HepG2 (cell line): ENCODE results near the gene SECISBP2L. TPM values are rescaled to one million over a fixed set of nuclear protein-coding genes. Genes with fewer than 3 reads are reported as not detected.

Source experiments
- ATAC-seq: fragments of 200-7000 bp; cut with Tn5 transposase; 3 replicates; pipeline ENCODE4 v1.9.1; 2020; ENCODE audit warnings: mild to moderate bottlenecking, moderate library complexity
- BruUV-seq: library from RNA; stranded (reverse); fragments of 400-500 nt; replicated peaks from 2 replicates; lab custom pipeline; 2021; lab: Mats Ljungman, UMichigan
- CTCF ChIA-PET: fragments of 300-600 bp; formaldehyde crosslinking; extraction: SDS; loops from one replicate; lab custom pipeline; 2021; ENCODE audit warnings: low total read pairs, inconsistent platforms, low intra/inter-chr PET ratio; lab: Yijun Ruan, JAX
- POLR2A ChIA-PET: fragments of 350-600 bp; sonication (Branson Sonifier 250); formaldehyde crosslinking; loops from one replicate; lab custom pipeline; 2020; ENCODE audit warnings: antibody characterized with exemption, inconsistent platforms; lab: Yijun Ruan, JAX
- DNase-seq: peaks from one replicate; pipeline ENCODE4 v3.0.0-alpha.2; 2015; ENCODE audit warnings: low spot score
- FAIRE-seq: peaks from 3 replicates; lab custom pipeline; 2011; peaks lifted over from hg19 to GRCh38; lab: Jason Lieb, UNC
- H2AFZ ChIP-seq: one replicate; pipeline ENCODE4 v1.6.1; 2011; ENCODE audit warnings: low read length, inconsistent platforms
- H3K27ac ChIP-seq: fragments of 300-600 bp; 3 replicates; pipeline ENCODE4 v1.8.0; 2011; ENCODE audit warnings: mixed run types, mild to moderate bottlenecking, mixed read lengths, low read length, inconsistent platforms; ENCODE audit not compliant: insufficient read depth; ENCODE audit errors: extremely low read length
- H3K27me3 ChIP-seq, 2 experiments: fragments of 200-600 bp in 1 of 2; 2 replicates in 1 of 2; 3 replicates in 1 of 2; pipeline versions ENCODE4 v1.6.0 to v1.8.0; 2011; ENCODE audit warnings: low read length in 2 of 2, mild to moderate bottlenecking in 2 of 2, moderate library complexity in 2 of 2, inconsistent platforms in 1 of 2; ENCODE audit not compliant: insufficient read depth in 2 of 2, control insufficient read depth in 1 of 2
- H3K36me3 ChIP-seq, 2 experiments: fragments of 200-600 bp in 1 of 2; replicated peaks in 1 of 2; 2 replicates in 1 of 2; 3 replicates in 1 of 2; pipeline versions ENCODE4 v1.5.1 to v1.8.0; 2011; ENCODE audit warnings: low read length in 2 of 2, inconsistent platforms in 1 of 2; ENCODE audit not compliant: insufficient read depth in 2 of 2, control insufficient read depth in 1 of 2
- H3K4me1 ChIP-seq: 2 replicates; pipeline ENCODE4 v1.5.1; 2012; ENCODE audit warnings: low read length, inconsistent platforms; ENCODE audit not compliant: insufficient read depth
- H3K4me2 ChIP-seq: 2 replicates; pipeline ENCODE4 v1.6.0; 2011; ENCODE audit warnings: low read depth, low read length, inconsistent platforms
- H3K4me3 ChIP-seq, 3 experiments: fragments of 200-600 bp in 1 of 3; sonication (generic), shearing (Covaris generic) in 1 of 3; replicated peaks in 1 of 3; 2 replicates each; pipeline ENCODE4 v1.5.1; 2011 to 2016; ENCODE audit warnings: low read length in 3 of 3, inconsistent platforms in 2 of 3, low read depth in 2 of 3, mild to moderate bottlenecking in 2 of 3, control low read depth in 1 of 3, mixed read lengths in 1 of 3; ENCODE audit not compliant: insufficient read depth in 1 of 3
- H3K79me2 ChIP-seq: one replicate; pipeline ENCODE4 v1.6.1; 2011; ENCODE audit warnings: low read length, inconsistent platforms; ENCODE audit not compliant: insufficient read depth
- H3K9ac ChIP-seq: 2 replicates; pipeline ENCODE4 v1.6.0; 2011; ENCODE audit warnings: mild to moderate bottlenecking, low read depth, low read length, inconsistent platforms; ENCODE audit not compliant: insufficient read depth
- H3K9me3 ChIP-seq: 2 replicates; pipeline ENCODE4 v1.5.1; 2012; ENCODE audit warnings: mild to moderate bottlenecking, low read length
- H4K20me1 ChIP-seq: 2 replicates; pipeline ENCODE4 v1.6.0; 2011; ENCODE audit warnings: inconsistent platforms, mild to moderate bottlenecking, low read length, moderate library complexity; ENCODE audit not compliant: insufficient read depth
- NCOR1 ChIP-seq: fragments of 200-600 bp; sonication (generic); IDR thresholded peaks from 2 replicates; pipeline ENCODE4 v1.7.0; 2017; ENCODE audit warnings: antibody characterized with exemption, low read length, borderline replicate concordance
- NRL ChIP-seq: sonication (generic); formaldehyde crosslinking; IDR thresholded peaks from 2 replicates; pipeline ENCODE4 v1.5.0; 2020; ENCODE audit warnings: missing genetic modification reagents, mild to moderate bottlenecking, moderate library complexity, borderline replicate concordance
- PHF21A ChIP-seq: sonication (generic); formaldehyde crosslinking; IDR thresholded peaks from 2 replicates; pipeline ENCODE4 v1.5.0; 2020; ENCODE audit warnings: mild to moderate bottlenecking, missing genetic modification reagents
- SALL1 ChIP-seq: sonication (generic); formaldehyde crosslinking; IDR thresholded peaks from 2 replicates; pipeline ENCODE4 v1.8.0; 2022; ENCODE audit warnings: mild to moderate bottlenecking, missing genetic modification reagents
- SMARCC2 ChIP-seq: fragments of 450-650 bp; IDR thresholded peaks from 2 replicates; pipeline ENCODE4 v1.6.1; 2017; ENCODE audit warnings: antibody characterized with exemption, mild to moderate bottlenecking
- ZFY ChIP-seq: sonication (generic); formaldehyde crosslinking; IDR thresholded peaks from 2 replicates; pipeline ENCODE4 v1.4.0; 2020; ENCODE audit warnings: missing genetic modification reagents
- ZNF224 ChIP-seq: sonication (generic); formaldehyde crosslinking; IDR thresholded peaks from 2 replicates; pipeline ENCODE4 v1.5.0; 2020; ENCODE audit warnings: mild to moderate bottlenecking, missing genetic modification reagents
- ZNF878 ChIP-seq: sonication (generic); formaldehyde crosslinking; IDR thresholded peaks from 2 replicates; pipeline ENCODE4 v1.8.1; 2023; ENCODE audit warnings: mild to moderate bottlenecking, missing genetic modification reagents, moderate library complexity
- ZSCAN21 ChIP-seq: sonication (generic); formaldehyde crosslinking; IDR thresholded peaks from 2 replicates; pipeline ENCODE4 v1.8.0; 2022; ENCODE audit warnings: mild to moderate bottlenecking, missing genetic modification reagents, moderate library complexity, borderline replicate concordance
- WGBS: methylation state at CpG from one replicate; pipeline ENCODE4 v1.1.6; 2017; ENCODE audit warnings: low lambda C conversion rate; 5-methylcytosine and 5-hydroxymethylcytosine counted together
- in situ Hi-C: cut with HindIII; loops from 2 replicates; pipeline ENCODE4 v1.10.0; 2017; ENCODE audit warnings: low pct_unique_long_range_greater_than_20kb; ENCODE audit not compliant: extremely low pct_ligation_motif_present
- intact Hi-C: fragments of 100-400 bp; cut with micrococcal nuclease; formaldehyde crosslinking; loops from one replicate; pipeline ENCODE4 v1.10.0; 2022; ENCODE audit not compliant: unreplicated experiment
- polyA plus RNA-seq, 8 experiments: library from polyadenylated mRNA; depleted of rRNA in 3 of 8; stranded (reverse) in 7 of 8; unstranded in 1 of 8; fragments of >200 nt; fragmentation: Illumina TruSeq in 4 of 8; extraction: Trizol in 4 of 8; gene quantifications; 2 replicates each; pipeline versions ENCODE4 v1.2.1 to v1.2.3, GENCODE V29; 2011 to 2016; ENCODE audit warnings: low read depth in 4 of 8, missing spikeins in 1 of 8, mixed read lengths in 1 of 8; ENCODE audit not compliant: insufficient read depth in 1 of 8
- total RNA-seq, 5 experiments: library from RNA; depleted of rRNA; stranded (reverse); fragments of >200 nt; fragmentation: Illumina TruSeq; extraction: Trizol; gene quantifications; 2 replicates each; pipeline ENCODE4 v1.2.3, GENCODE V29; 2016; ENCODE audit warnings: low read depth in 1 of 5
- TF ChIP-seq, protein P1 (sequence below): IDR thresholded peaks from 2 replicates; pipeline ENCODE4 v1.6.1; 2016; ENCODE audit warnings: low read depth, control low read depth
- TF ChIP-seq, protein P2 (sequence below): sonication (generic); formaldehyde crosslinking; IDR thresholded peaks from 2 replicates; pipeline ENCODE4 v1.8.1; 2023; ENCODE audit warnings: mild to moderate bottlenecking, moderate library complexity, missing genetic modification reagents
- TF ChIP-seq, protein P3 (sequence below): sonication (generic); formaldehyde crosslinking; IDR thresholded peaks from 2 replicates; pipeline ENCODE4 v1.5.1; 2020; ENCODE audit warnings: mild to moderate bottlenecking, missing genetic modification reagents, moderate library complexity
- TF ChIP-seq, protein P4 (sequence below): sonication (generic); formaldehyde crosslinking; IDR thresholded peaks from 2 replicates; pipeline ENCODE4 v1.5.0; 2020; ENCODE audit warnings: mild to moderate bottlenecking, missing genetic modification reagents

SECISBP2L gene
- total and polyA plus RNA-seq, 2 of the 13 experiments (the other 11 are each of a cell fraction or from before 2014, with no cell fraction given), result 13.9 to 15.6 TPM

DNA sequence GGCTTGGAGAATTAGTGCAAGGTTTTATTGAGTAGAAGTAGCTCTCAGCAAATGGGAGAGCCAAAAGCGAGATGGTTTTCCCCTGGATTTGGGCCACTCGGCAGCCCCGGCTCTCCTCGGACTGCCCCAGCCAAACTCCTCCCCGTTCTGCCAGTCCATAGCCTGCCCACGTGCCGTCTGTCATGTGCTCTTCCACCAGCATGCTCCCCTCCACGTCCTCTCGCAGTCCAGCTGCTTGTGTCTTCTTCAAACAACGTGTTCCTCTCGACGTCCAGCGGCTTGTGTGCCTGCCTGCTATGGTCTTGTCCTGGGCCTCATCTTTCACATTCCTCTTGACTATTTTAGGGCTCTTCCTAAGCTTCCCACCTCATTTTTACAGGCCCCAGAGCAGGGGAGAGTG, 16.7 kb upstream of the SECISBP2L start:
- CTCF ChIA-PET, result no interaction called here
- Histone ChIP-seq H3K4me2 (peak overlapping the region; percentile 60; the same call in 1 of the 2 replicates), H3K4me1 (peaks cover 22% of the 10 kb centered on the region), H2AFZ (peak overlapping the region; percentile 56), H3K36me3 (no peaks in the 10 kb centered on the region), H3K27ac (no peak overlapping the region), H3K79me2 (no peaks in the 10 kb centered on the region), H3K27me3 (peaks cover 0 to 5% of the 10 kb centered on the region in 2 experiments; a peak in 1 of 5 replicates), H3K9me3 (no peaks in the 10 kb centered on the region), H3K9ac (no peak overlapping the region), H4K20me1 (no peaks in the 10 kb centered on the region), H3K4me3 (peak overlapping the region in 1 of 3 experiments; percentile 27; a peak in 1 of 6 replicates)
- FAIRE-seq (no peak), ATAC-seq (peak; percentile 71), DNase-seq (no peak)
- POLR2A ChIA-PET, result no interaction called here
- WGBS, result 17% methylated on average over 13 of the region's 13 CpGs
- in situ Hi-C loops (no loop called here), intact Hi-C loops (loop anchor here (1.0 kb wide), 1 partner anchor 38 kb away; no protein-coding TSS in a partner anchor)
- BruUV-seq, result no TSS peak
- TF ChIP-seq ZSCAN21 (CRISPR knock-in tag) (0 out of 2 replicates have a peak, but pooled peaks have one; percentile 24), ZNF878 (0 out of 2 replicates have a peak, but pooled peaks have one; percentile 33), PHF21A (CRISPR knock-in tag) (no peak), SMARCC2 (no peak), NCOR1 (no peak), ZNF224 (CRISPR knock-in tag) (peak; percentile 40; the same call in 1 of the 2 replicates), SALL1 (CRISPR knock-in tag) (peak; percentile 69), NRL (CRISPR knock-in tag) (0 out of 2 replicates have a peak, but pooled peaks have one; percentile 56), ZFY (0 out of 2 replicates have a peak, but pooled peaks have one; percentile 18)
- TF ChIP-seq, protein P1, sequence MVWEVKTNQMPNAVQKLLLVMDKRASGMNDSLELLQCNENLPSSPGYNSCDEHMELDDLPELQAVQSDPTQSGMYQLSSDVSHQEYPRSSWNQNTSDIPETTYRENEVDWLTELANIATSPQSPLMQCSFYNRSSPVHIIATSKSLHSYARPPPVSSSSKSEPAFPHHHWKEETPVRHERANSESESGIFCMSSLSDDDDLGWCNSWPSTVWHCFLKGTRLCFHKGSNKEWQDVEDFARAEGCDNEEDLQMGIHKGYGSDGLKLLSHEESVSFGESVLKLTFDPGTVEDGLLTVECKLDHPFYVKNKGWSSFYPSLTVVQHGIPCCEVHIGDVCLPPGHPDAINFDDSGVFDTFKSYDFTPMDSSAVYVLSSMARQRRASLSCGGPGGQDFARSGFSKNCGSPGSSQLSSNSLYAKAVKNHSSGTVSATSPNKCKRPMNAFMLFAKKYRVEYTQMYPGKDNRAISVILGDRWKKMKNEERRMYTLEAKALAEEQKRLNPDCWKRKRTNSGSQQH (CRISPR knock-in tag), result 0 out of 2 replicates have a peak, but pooled peaks have one; percentile 40
- TF ChIP-seq, protein P2, sequence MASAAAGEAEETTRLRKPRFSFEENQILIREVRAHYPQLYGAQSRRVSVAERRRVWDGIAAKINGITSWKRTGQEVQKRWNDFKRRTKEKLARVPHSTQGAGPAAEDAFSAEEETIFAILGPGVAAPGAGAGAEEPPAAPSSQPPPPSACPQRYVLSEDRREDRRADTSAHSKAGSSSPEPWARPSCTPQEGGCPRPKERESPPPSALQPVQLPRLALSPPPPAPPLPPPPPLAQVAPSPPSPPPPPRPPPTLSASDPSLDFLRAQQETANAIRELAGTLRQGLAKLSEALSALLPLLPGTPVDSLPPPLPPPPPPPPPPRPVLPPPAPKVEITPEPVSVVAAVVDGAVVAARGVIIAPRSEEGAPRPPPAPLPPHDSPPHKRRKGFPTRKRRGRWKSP (CRISPR knock-in tag), result 0 out of 2 replicates have a peak, but pooled peaks have one; percentile 30
- TF ChIP-seq, protein P3, sequence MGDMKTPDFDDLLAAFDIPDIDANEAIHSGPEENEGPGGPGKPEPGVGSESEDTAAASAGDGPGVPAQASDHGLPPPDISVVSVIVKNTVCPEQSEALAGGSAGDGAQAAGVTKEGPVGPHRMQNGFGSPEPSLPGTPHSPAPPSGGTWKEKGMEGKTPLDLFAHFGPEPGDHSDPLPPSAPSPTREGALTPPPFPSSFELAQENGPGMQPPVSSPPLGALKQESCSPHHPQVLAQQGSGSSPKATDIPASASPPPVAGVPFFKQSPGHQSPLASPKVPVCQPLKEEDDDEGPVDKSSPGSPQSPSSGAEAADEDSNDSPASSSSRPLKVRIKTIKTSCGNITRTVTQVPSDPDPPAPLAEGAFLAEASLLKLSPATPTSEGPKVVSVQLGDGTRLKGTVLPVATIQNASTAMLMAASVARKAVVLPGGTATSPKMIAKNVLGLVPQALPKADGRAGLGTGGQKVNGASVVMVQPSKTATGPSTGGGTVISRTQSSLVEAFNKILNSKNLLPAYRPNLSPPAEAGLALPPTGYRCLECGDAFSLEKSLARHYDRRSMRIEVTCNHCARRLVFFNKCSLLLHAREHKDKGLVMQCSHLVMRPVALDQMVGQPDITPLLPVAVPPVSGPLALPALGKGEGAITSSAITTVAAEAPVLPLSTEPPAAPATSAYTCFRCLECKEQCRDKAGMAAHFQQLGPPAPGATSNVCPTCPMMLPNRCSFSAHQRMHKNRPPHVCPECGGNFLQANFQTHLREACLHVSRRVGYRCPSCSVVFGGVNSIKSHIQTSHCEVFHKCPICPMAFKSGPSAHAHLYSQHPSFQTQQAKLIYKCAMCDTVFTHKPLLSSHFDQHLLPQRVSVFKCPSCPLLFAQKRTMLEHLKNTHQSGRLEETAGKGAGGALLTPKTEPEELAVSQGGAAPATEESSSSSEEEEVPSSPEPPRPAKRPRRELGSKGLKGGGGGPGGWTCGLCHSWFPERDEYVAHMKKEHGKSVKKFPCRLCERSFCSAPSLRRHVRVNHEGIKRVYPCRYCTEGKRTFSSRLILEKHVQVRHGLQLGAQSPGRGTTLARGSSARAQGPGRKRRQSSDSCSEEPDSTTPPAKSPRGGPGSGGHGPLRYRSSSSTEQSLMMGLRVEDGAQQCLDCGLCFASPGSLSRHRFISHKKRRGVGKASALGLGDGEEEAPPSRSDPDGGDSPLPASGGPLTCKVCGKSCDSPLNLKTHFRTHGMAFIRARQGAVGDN (CRISPR knock-in tag), result peak; percentile 91
- TF ChIP-seq, protein P4, sequence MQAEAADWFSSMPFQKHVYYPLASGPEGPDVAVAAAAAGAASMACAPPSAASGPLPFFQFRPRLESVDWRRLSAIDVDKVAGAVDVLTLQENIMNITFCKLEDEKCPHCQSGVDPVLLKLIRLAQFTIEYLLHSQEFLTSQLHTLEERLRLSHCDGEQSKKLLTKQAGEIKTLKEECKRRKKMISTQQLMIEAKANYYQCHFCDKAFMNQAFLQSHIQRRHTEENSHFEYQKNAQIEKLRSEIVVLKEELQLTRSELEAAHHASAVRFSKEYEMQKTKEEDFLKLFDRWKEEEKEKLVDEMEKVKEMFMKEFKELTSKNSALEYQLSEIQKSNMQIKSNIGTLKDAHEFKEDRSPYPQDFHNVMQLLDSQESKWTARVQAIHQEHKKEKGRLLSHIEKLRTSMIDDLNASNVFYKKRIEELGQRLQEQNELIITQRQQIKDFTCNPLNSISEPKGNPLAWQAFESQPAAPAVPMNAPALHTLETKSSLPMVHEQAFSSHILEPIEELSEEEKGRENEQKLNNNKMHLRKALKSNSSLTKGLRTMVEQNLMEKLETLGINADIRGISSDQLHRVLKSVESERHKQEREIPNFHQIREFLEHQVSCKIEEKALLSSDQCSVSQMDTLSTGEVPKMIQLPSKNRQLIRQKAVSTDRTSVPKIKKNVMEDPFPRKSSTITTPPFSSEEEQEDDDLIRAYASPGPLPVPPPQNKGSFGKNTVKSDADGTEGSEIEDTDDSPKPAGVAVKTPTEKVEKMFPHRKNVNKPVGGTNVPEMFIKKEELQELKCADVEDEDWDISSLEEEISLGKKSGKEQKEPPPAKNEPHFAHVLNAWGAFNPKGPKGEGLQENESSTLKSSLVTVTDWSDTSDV (CRISPR knock-in tag), result no peak
